ENCODE data around the gene GMPR.
A peak's percentile ranks its signal among the peaks of the same experiment; 100 is the strongest.

GMPR gene

DNA sequence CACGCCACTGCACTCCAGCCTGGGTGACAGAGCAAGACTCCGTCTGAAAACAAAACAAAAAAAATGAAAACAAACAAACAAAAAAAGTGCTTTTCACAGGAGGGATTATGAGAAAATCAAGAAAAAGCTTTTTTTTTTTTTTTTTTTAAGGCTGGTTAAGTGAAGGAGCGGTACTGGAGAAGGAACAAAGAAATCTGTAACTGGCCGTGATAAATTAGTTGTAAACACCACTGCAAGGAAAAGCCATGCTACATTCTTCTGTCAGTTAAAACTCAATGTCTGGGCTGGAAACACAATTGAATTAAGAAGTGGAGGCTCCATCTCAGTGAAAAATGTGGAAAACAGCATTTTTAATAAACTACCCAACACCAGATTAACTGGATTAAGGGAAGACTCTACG, 6.3 kb upstream of the GMPR start:
- TF ChIP-seq, protein P1, sequence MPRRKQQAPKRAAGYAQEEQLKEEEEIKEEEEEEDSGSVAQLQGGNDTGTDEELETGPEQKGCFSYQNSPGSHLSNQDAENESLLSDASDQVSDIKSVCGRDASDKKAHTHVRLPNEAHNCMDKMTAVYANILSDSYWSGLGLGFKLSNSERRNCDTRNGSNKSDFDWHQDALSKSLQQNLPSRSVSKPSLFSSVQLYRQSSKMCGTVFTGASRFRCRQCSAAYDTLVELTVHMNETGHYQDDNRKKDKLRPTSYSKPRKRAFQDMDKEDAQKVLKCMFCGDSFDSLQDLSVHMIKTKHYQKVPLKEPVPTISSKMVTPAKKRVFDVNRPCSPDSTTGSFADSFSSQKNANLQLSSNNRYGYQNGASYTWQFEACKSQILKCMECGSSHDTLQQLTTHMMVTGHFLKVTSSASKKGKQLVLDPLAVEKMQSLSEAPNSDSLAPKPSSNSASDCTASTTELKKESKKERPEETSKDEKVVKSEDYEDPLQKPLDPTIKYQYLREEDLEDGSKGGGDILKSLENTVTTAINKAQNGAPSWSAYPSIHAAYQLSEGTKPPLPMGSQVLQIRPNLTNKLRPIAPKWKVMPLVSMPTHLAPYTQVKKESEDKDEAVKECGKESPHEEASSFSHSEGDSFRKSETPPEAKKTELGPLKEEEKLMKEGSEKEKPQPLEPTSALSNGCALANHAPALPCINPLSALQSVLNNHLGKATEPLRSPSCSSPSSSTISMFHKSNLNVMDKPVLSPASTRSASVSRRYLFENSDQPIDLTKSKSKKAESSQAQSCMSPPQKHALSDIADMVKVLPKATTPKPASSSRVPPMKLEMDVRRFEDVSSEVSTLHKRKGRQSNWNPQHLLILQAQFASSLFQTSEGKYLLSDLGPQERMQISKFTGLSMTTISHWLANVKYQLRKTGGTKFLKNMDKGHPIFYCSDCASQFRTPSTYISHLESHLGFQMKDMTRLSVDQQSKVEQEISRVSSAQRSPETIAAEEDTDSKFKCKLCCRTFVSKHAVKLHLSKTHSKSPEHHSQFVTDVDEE (CRISPR knock-in tag; IDR thresholded peaks at IDR 0.05), result no peak
- TF ChIP-seq SNAI2 (CRISPR knock-in tag; IDR thresholded peaks at IDR 0.05) (no peak), GLIS3 (CRISPR knock-in tag; IDR thresholded peaks at IDR 0.05) (no peak), CSDC2 (CRISPR knock-in tag; IDR thresholded peaks at IDR 0.05) (no peak), TOX (CRISPR knock-in tag; IDR thresholded peaks at IDR 0.05; ENCODE audit: borderline replicate concordance) (no peak), ZFP30 (CRISPR knock-in tag; IDR thresholded peaks at IDR 0.05) (no peak), ESRRG (CRISPR knock-in tag; IDR thresholded peaks at IDR 0.05) (no peak), TCF4 (CRISPR knock-in tag; IDR thresholded peaks at IDR 0.05; ENCODE audit: borderline replicate concordance) (no peak), BACH2 (CRISPR knock-in tag; IDR thresholded peaks at IDR 0.05; ENCODE audit: borderline replicate concordance) (no peak), ZNF565 (CRISPR knock-in tag; conservative IDR thresholded peaks at IDR 0.05; ENCODE audit: low read depth) (no peak), ZC3H10 (CRISPR knock-in tag; IDR thresholded peaks at IDR 0.05) (no peak), PPARA (CRISPR knock-in tag; IDR thresholded peaks at IDR 0.05; ENCODE audit: borderline replicate concordance) (no peak), ZNF8 (CRISPR knock-in tag; IDR thresholded peaks at IDR 0.05) (no peak)
- TF ChIP-seq, protein P2, sequence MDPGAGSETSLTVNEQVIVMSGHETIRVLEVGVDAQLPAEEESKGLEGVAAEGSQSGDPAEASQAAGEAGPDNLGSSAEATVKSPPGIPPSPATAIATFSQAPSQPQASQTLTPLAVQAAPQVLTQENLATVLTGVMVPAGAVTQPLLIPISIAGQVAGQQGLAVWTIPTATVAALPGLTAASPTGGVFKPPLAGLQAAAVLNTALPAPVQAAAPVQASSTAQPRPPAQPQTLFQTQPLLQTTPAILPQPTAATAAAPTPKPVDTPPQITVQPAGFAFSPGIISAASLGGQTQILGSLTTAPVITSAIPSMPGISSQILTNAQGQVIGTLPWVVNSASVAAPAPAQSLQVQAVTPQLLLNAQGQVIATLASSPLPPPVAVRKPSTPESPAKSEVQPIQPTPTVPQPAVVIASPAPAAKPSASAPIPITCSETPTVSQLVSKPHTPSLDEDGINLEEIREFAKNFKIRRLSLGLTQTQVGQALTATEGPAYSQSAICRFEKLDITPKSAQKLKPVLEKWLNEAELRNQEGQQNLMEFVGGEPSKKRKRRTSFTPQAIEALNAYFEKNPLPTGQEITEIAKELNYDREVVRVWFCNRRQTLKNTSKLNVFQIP (CRISPR knock-in tag; IDR thresholded peaks at IDR 0.05; ENCODE audit: borderline replicate concordance, low read depth), result no peak
- TF ChIP-seq, protein P3, sequence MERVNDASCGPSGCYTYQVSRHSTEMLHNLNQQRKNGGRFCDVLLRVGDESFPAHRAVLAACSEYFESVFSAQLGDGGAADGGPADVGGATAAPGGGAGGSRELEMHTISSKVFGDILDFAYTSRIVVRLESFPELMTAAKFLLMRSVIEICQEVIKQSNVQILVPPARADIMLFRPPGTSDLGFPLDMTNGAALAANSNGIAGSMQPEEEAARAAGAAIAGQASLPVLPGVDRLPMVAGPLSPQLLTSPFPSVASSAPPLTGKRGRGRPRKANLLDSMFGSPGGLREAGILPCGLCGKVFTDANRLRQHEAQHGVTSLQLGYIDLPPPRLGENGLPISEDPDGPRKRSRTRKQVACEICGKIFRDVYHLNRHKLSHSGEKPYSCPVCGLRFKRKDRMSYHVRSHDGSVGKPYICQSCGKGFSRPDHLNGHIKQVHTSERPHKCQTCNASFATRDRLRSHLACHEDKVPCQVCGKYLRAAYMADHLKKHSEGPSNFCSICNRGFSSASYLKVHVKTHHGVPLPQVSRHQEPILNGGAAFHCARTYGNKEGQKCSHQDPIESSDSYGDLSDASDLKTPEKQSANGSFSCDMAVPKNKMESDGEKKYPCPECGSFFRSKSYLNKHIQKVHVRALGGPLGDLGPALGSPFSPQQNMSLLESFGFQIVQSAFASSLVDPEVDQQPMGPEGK (CRISPR knock-in tag; IDR thresholded peaks at IDR 0.05; ENCODE audit: borderline replicate concordance), result no peak
- TF ChIP-seq, protein P4, sequence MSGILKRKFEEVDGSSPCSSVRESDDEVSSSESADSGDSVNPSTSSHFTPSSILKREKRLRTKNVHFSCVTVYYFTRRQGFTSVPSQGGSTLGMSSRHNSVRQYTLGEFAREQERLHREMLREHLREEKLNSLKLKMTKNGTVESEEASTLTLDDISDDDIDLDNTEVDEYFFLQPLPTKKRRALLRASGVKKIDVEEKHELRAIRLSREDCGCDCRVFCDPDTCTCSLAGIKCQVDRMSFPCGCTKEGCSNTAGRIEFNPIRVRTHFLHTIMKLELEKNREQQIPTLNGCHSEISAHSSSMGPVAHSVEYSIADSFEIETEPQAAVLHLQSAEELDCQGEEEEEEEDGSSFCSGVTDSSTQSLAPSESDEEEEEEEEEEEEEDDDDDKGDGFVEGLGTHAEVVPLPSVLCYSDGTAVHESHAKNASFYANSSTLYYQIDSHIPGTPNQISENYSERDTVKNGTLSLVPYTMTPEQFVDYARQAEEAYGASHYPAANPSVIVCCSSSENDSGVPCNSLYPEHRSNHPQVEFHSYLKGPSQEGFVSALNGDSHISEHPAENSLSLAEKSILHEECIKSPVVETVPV (CRISPR knock-in tag; IDR thresholded peaks at IDR 0.05), result no peak
- ATAC-seq, result no peak

DNA sequence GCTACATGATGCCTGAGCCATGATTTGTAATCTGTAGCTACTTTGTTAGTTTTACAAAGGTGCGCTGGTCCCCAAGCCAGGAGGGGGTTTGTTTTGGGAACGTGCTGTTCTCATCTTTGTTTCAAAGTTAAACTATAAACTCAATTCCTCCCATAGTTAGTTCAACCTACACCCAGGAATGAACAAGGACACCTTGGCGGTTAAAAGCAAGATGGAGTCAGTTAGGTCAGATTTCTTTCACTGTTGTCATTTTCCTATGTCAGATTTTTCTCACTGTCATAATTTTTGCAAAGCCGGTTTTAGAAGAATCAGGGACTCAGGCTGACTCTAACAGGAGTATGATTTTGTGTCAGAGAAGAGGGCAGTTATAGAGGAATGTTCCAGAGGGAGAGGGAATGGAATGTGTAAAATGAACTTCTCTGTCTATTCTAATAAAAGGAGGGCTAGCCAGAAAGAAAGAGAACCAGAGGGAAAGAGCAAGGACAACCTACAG, 2.3 kb upstream of the GMPR start:
- peak; percentile 56 for ATAC-seq
- TF ChIP-seq TOX (CRISPR knock-in tag; IDR thresholded peaks at IDR 0.05; ENCODE audit: borderline replicate concordance) (0 out of 2 replicates have a peak, but pooled peaks have one; percentile 23), ZNF8 (CRISPR knock-in tag; IDR thresholded peaks at IDR 0.05) (no peak), ZNF565 (CRISPR knock-in tag; conservative IDR thresholded peaks at IDR 0.05; ENCODE audit: low read depth) (no peak), CSDC2 (CRISPR knock-in tag; IDR thresholded peaks at IDR 0.05) (peak; percentile 75; the same call in 1 of the 2 replicates), GLIS3 (CRISPR knock-in tag; IDR thresholded peaks at IDR 0.05) (no peak), SNAI2 (CRISPR knock-in tag; IDR thresholded peaks at IDR 0.05) (0 out of 2 replicates have a peak, but pooled peaks have one; percentile 53)
- TF ChIP-seq, protein P1 (CRISPR knock-in tag; IDR thresholded peaks at IDR 0.05), result no peak
- TF ChIP-seq, protein P3 (CRISPR knock-in tag; IDR thresholded peaks at IDR 0.05; ENCODE audit: borderline replicate concordance), result no peak
